GM18951 (cell line): ENCODE measurements around the gene FBXW11.
"Not testable (repeated sequence)": the region's sequence is repeated elsewhere in the genome, so short reads cannot be mapped to it uniquely, and the experiment has no call there.

Experiments used
- POLR2A ChIP-seq: IDR thresholded peaks from 4 replicates; pipeline ENCODE4 v1.6.1; 2011; ENCODE audit warnings: mild to moderate bottlenecking; ENCODE audit not compliant: insufficient read length, insufficient read depth; ENCODE audit errors: extremely low read depth
- in situ Hi-C: fragments of 300-500 bp; cut with MboI; formaldehyde crosslinking; loops from one replicate; pipeline ENCODE4 v1.12.0; 2022; ENCODE audit warnings: low sequenced_read_pairs, mixed read lengths, inconsistent platforms; ENCODE audit not compliant: unreplicated experiment

The FBXW11 gene

GRCh38 chr5:171990713-171991015 is 15.8 kb downstream of the FBXW11 start:
- no peak for TF ChIP-seq POLR2A
- in situ Hi-C loops: no loop called here

- in situ Hi-C loops: no loop called here
- TF ChIP-seq POLR2A: no peak
These were observed 16.3 kb downstream of the FBXW11 start for GRCh38 chr5:171989946-171990712.

GRCh38 chr5:171989276-171989675 is 17.2 kb downstream of the FBXW11 start:
- in situ Hi-C loops: no loop called here
- no peak for TF ChIP-seq POLR2A

GRCh38 chr5:171986772-171987171 is 19.7 kb downstream of the FBXW11 start:
- TF ChIP-seq POLR2A: no peak
- in situ Hi-C loops: no loop called here

GRCh38 chr5:171984748-171985419 is 21.6 kb downstream of the FBXW11 start:
- in situ Hi-C loops: no loop called here
- TF ChIP-seq POLR2A: no peak

- in situ Hi-C loops: no loop called here
- TF ChIP-seq POLR2A: no peak
These were observed 24.6 kb downstream of the FBXW11 start for GRCh38 chr5:171981847-171982246.

GRCh38 chr5:171980792-171981191 is 25.6 kb downstream of the FBXW11 start:
- in situ Hi-C loops: no loop called here
- no peak for TF ChIP-seq POLR2A

GRCh38 chr5:171979606-171980005 is 26.8 kb downstream of the FBXW11 start:
- no peak for TF ChIP-seq POLR2A
- in situ Hi-C loops: no loop called here

GRCh38 chr5:171978519-171978918 is 27.9 kb downstream of the FBXW11 start:
- no peak for TF ChIP-seq POLR2A
- in situ Hi-C loops: no loop called here

- in situ Hi-C loops: no loop called here
- no peak for TF ChIP-seq POLR2A
These were observed 28.4 kb downstream of the FBXW11 start for GRCh38 chr5:171978016-171978415.

- in situ Hi-C loops: not testable (repeated sequence)
These were observed 29.0 kb downstream of the FBXW11 start for GRCh38 chr5:171977244-171977950.

- no peak for TF ChIP-seq POLR2A
- in situ Hi-C loops: no loop called here
These were observed 30.4 kb downstream of the FBXW11 start for GRCh38 chr5:171975877-171976667.

GRCh38 chr5:171975262-171975876 is 31.1 kb downstream of the FBXW11 start:
- in situ Hi-C loops: no loop called here
- TF ChIP-seq POLR2A: no peak

GRCh38 chr5:171970826-171971225 is 35.6 kb downstream of the FBXW11 start:
- in situ Hi-C loops: no loop called here
- no peak for TF ChIP-seq POLR2A
